Measurements from ENCODE around the gene APC. TPM values are rescaled to one million over a fixed set of nuclear protein-coding genes. Genes with fewer than 3 reads are reported as not detected.
A peak's percentile ranks its signal among the peaks of the same experiment; 100 is the strongest.

APC gene
- total and polyA plus RNA-seq, 10 of the 15 experiments (the other 5 are each of a cell fraction or from before 2014, with no cell fraction given): 3.2 to 23.3 (median 13.8) TPM

GRCh38 chr5:112737463-112738190, at the start of gene APC (continued):
- TF ChIP-seq KDM1A (IDR thresholded peaks at IDR 0.05; ENCODE audit: borderline replicate concordance) (no peak), TCF12 (IDR thresholded peaks at IDR 0.05; ENCODE audit: low read depth, low read length) (0 out of 2 replicates have a peak, but pooled peaks have one; percentile 41), SP1 (IDR thresholded peaks at IDR 0.05; ENCODE audit: low read depth, low read length) (peak; percentile 50), ATF2 (IDR thresholded peaks at IDR 0.05; ENCODE audit: low read length) (no peak), RAD51 (IDR thresholded peaks at IDR 0.05) (peak; percentile 97), ZNF592 (IDR thresholded peaks at IDR 0.05) (no peak), TBL1XR1 (IDR thresholded peaks at IDR 0.05; ENCODE audit: low read depth, low read length) (no peak), RBBP5 (conservative IDR thresholded peaks at IDR 0.05) (no peak), BRCA1 (IDR thresholded peaks at IDR 0.05; ENCODE audit: low read depth, low read length) (no peak), TCF3 (IDR thresholded peaks at IDR 0.05; ENCODE audit: borderline replicate concordance, insufficient read depth, low read depth, low read length) (0 out of 2 replicates have a peak, but pooled peaks have one; percentile 37), CBX5 (IDR thresholded peaks at IDR 0.05; ENCODE audit: low read depth) (no peak), ZNF207 (IDR thresholded peaks at IDR 0.05; ENCODE audit: borderline replicate concordance) (no peak), ZNF274 (IDR thresholded peaks at IDR 0.05; ENCODE audit: insufficient read depth, insufficient read length) (no peak), CREM (IDR thresholded peaks at IDR 0.05; ENCODE audit: low read depth) (no peak; the same call in 1 of the 2 replicates), CREB1 (IDR thresholded peaks at IDR 0.05; ENCODE audit: low read depth) (0 out of 2 replicates have a peak, but pooled peaks have one; percentile 58), IRF3 (IDR thresholded peaks at IDR 0.05) (0 out of 2 replicates have a peak, but pooled peaks have one; percentile 20), TARDBP (IDR thresholded peaks at IDR 0.05; ENCODE audit: borderline replicate concordance) (no peak), LARP7 (IDR thresholded peaks at IDR 0.05) (peak; percentile 65; the same call in 1 of the 2 replicates), HDAC6 (IDR thresholded peaks at IDR 0.05; ENCODE audit: unreplicated experiment) (no peak)
- TF ChIP-seq, protein P1, sequence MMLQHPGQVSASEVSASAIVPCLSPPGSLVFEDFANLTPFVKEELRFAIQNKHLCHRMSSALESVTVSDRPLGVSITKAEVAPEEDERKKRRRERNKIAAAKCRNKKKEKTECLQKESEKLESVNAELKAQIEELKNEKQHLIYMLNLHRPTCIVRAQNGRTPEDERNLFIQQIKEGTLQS (IDR thresholded peaks at IDR 0.05; ENCODE audit: borderline replicate concordance, extremely low read depth, low read depth, low read length): peak; percentile 86; the same call in 1 of the 2 replicates
- TF ChIP-seq, protein P2, sequence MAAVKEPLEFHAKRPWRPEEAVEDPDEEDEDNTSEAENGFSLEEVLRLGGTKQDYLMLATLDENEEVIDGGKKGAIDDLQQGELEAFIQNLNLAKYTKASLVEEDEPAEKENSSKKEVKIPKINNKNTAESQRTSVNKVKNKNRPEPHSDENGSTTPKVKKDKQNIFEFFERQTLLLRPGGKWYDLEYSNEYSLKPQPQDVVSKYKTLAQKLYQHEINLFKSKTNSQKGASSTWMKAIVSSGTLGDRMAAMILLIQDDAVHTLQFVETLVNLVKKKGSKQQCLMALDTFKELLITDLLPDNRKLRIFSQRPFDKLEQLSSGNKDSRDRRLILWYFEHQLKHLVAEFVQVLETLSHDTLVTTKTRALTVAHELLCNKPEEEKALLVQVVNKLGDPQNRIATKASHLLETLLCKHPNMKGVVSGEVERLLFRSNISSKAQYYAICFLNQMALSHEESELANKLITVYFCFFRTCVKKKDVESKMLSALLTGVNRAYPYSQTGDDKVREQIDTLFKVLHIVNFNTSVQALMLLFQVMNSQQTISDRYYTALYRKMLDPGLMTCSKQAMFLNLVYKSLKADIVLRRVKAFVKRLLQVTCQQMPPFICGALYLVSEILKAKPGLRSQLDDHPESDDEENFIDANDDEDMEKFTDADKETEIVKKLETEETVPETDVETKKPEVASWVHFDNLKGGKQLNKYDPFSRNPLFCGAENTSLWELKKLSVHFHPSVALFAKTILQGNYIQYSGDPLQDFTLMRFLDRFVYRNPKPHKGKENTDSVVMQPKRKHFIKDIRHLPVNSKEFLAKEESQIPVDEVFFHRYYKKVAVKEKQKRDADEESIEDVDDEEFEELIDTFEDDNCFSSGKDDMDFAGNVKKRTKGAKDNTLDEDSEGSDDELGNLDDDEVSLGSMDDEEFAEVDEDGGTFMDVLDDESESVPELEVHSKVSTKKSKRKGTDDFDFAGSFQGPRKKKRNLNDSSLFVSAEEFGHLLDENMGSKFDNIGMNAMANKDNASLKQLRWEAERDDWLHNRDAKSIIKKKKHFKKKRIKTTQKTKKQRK (IDR thresholded peaks at IDR 0.05; ENCODE audit: low read depth, low read length): no peak

Measured in GM12878 (cell line).